NCI-H2196 treated with DMSO at 0.1 percent for 48 hours (cell line): ENCODE data around the gene GGT6.
A peak's percentile ranks its signal among the peaks of the same experiment; 100 is the strongest.

Source experiments
- DNase-seq: peaks from one replicate; lab custom pipeline; 2025; ENCODE audit not compliant: unreplicated experiment; lab: John Stamatoyannopoulos, UW

The GGT6 gene

GRCh38 chr17:4554441-4554996, 5.9 kb downstream of the GGT6 start:
- DNase-seq, result no peak

GRCh38 chr17:4553669-4554068, 6.7 kb downstream of the GGT6 start:
- DNase-seq, result no peak

GRCh38 chr17:4551796-4552525, 8.4 kb downstream of the GGT6 start:
- DNase-seq, result no peak

- no peak for DNase-seq
Observed at GRCh38 chr17:4551141-4551540, 9.2 kb downstream of the GGT6 start.

GRCh38 chr17:4550534-4551039, 9.8 kb downstream of the GGT6 start:
- DNase-seq, result no peak

GRCh38 chr17:4549781-4550533, 10.4 kb downstream of the GGT6 start:
- no peak for DNase-seq

- peak; percentile 2 for DNase-seq
Observed at GRCh38 chr17:4548721-4549531, 11.5 kb downstream of the GGT6 start.

- DNase-seq, result no peak
Observed at GRCh38 chr17:4548061-4548461, 12.3 kb downstream of the GGT6 start.

GRCh38 chr17:4547118-4547906, 13.1 kb downstream of the GGT6 start:
- no peak for DNase-seq

- no peak for DNase-seq
Observed at GRCh38 chr17:4545217-4545951, 15.0 kb downstream of the GGT6 start.

GRCh38 chr17:4544951-4545216, 15.5 kb downstream of the GGT6 start:
- DNase-seq, result no peak

GRCh38 chr17:4544135-4544950, 16.0 kb downstream of the GGT6 start:
- no peak for DNase-seq

GRCh38 chr17:4543557-4544026, 16.8 kb downstream of the GGT6 start:
- no peak for DNase-seq

GRCh38 chr17:4542726-4543191, 17.6 kb downstream of the GGT6 start:
- DNase-seq, result no peak

- DNase-seq, result no peak
Observed at GRCh38 chr17:4542003-4542725, 18.2 kb downstream of the GGT6 start.

GRCh38 chr17:4541328-4542002, 18.9 kb downstream of the GGT6 start:
- no peak for DNase-seq

- DNase-seq, result no peak
Observed at GRCh38 chr17:4540687-4541327, 19.6 kb downstream of the GGT6 start.
